Measurements from ENCODE around the gene MBP.

MBP gene

DNA sequence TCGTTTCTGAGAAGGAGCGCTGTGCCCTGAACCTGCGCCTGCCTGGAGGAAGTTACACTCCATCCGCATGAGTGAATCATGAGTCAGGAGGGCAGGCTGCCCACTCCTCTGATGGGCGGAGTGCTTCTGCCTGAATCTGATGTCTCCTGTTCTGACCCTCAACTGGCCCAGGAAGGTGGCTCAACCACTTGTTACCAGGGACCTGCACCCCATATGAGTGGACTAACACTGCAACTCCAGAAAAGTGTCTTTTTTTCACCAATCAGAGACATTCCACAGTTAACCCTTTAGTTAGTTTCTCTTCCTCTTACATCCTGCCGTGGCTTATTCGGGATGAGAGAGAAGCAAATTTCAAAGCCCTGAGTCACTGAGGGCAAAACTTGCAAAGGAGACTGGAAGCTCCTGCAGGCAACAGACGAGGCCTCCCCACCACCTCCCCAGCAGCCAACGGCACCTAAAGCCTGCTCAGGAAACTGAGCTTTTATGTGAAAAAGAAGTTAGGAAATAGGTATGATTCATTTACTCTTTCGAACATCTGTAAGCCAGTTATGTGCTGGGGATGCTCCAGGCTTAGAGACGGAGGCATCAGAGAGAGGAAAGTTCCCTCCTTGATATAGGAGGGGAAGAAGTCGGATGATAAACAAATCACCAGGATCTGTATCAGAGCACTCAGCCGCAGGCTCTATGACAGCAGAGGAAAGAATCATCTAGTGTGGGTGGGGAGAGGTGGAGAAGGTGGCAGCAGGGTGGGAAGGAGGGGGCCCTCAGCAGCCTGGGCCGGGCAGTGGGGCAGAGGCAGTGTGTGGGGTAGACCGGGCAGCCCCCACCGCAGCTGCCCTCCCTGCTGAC lies 30.9 kb downstream of the MBP start:
- peak in 1 of 4 experiments; percentile 56 for DNase-seq (ENCODE audit: low read depth in 4 of 4, low spot score in 1 of 4)

DNA sequence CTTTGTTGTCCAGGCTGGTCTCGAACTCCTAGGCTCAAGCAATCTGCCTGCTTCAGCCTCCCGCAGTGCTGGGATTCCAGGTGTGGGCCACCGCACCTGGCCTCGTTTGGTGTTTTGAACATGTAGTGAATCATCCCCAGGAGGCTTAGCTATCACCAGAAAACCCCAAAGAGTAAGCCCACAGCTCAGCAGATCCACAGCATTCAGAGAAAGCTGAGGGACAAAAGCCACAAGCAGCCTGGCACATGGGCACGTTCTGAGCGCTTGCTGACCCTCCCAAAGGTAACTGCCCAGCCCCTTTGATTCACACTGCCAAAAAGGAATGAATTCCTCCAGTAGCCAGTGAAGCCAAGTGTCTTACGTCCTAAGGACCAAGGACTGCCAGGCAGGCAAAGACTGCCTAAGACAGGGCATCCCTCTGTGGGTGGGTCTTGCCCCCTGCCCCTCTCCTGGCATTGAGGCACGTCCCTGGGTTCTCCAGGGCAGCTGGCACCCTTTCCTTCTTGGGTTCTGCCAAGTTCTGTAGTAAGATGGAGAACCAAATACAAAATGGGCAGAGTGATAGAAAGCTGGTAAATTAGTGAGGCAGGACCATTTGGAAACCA lies 31.7 kb downstream of the MBP start:
- DNase-seq (ENCODE audit: low read depth in 4 of 4, low spot score in 1 of 4) = no peak

DNA sequence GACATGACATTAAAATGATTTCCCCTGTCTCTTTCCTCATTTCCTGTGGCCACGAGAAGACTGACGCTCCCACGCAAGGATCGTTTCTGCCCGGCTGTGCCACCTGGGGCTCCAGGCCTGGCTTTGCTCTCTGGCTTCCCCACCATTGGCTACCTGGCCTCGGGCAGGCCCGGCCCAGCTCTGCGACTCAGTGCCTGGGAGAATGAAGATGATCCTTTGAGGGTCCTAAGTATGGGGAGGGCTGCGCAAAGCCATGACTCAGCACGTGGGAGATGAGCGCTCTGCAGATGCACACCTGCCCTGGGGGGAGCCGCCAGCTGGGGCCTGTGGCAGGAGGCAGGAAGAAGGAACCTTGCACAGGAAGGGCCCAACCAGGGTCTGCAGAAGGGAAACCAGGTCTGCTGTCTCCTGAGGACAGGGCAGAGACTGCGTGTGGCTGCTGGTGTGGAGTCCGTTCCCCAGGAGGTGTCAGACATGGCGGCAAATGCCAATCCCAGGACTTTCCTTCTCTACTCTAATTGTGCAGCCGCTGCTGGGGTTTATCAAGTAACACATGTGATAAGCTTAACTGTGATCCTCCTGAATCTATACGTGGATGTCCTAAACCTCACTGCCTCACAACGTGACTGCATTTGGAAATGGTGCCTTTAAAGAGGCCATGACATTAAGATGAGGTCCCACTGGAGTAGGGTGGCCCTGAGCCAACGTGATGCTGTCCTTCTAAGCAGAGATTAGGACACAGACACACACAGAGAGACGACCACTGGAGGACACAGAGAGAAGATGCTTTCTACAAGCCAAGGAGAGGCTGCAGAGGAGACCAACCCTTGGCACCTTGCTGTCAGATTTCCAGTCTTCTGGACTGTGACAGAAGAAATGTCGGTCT lies 32.9 kb downstream of the MBP start:
- DNase-seq (ENCODE audit: low read depth in 4 of 4, low spot score in 1 of 4) = no peak

GRCh38 chr18:77098538-77099174 lies 33.9 kb downstream of the MBP start:
- no peak for DNase-seq (ENCODE audit: low read depth in 4 of 4, low spot score in 1 of 4)

DNA sequence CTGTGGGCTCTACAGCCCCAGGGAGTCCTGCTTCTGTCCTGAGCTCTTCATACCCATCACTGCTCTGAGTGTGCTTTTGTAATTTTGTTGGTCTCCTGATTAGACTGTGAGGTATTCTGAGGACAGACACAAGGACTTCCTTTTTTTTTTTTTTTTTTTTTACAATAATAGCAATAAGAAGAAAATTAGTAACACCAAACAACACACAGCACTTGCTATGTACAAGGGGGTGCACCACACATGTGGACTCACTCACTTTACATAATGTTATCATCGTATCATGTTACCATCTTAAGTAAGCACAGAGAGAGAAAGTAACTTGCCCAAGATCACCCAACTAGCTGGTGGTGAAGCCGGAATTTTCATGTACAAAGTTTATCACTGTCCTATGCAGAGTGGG lies 34.6 kb downstream of the MBP start:
- no peak for DNase-seq (ENCODE audit: low read depth in 4 of 4, low spot score in 1 of 4)

DNA sequence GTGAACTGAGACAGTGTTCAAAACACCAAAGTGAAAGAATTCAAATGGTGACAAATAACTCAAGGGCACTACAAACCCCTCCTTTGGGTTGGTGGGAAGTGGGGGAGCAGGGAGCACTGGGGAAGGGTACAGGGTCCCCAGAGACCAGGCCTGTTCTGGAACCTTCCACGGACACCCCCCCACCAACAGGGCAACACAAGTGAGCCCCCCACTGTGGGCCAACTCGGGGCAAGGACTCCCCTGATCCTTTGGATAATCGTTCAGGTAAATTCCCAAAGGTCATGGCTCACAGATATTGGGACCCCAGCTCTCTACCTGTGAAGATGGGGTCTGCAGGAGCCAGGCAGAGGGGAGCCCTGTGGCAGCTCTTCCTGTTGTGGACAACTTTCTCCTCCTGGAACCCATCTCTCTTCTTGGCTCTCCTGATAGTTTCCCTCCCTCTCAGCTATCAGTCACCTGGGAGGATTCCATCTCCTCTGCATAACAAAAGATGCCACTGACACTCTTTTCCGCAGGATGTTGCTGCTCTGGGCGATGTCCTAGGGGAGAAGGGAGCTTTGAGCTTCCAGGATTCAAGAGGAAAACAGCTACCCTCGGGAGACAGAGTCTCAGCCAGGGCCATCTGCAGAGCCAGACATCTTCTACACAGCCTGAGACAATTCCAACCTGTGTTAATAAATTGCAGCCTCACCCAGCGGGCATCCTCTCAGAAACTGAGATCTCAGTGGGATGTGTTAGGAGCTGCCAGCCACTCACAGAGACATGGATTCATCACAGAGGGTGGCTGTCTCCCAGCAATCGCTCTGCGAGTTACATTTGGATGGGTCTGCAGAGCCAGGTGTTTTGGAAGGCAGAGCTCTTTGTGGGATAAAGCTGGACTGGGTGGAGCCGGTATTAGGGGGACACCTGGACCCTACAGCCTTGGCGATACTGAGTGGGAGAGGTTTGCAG lies 35.4 kb downstream of the MBP start:
- no peak for DNase-seq (ENCODE audit: low read depth in 4 of 4, low spot score in 1 of 4)

DNA sequence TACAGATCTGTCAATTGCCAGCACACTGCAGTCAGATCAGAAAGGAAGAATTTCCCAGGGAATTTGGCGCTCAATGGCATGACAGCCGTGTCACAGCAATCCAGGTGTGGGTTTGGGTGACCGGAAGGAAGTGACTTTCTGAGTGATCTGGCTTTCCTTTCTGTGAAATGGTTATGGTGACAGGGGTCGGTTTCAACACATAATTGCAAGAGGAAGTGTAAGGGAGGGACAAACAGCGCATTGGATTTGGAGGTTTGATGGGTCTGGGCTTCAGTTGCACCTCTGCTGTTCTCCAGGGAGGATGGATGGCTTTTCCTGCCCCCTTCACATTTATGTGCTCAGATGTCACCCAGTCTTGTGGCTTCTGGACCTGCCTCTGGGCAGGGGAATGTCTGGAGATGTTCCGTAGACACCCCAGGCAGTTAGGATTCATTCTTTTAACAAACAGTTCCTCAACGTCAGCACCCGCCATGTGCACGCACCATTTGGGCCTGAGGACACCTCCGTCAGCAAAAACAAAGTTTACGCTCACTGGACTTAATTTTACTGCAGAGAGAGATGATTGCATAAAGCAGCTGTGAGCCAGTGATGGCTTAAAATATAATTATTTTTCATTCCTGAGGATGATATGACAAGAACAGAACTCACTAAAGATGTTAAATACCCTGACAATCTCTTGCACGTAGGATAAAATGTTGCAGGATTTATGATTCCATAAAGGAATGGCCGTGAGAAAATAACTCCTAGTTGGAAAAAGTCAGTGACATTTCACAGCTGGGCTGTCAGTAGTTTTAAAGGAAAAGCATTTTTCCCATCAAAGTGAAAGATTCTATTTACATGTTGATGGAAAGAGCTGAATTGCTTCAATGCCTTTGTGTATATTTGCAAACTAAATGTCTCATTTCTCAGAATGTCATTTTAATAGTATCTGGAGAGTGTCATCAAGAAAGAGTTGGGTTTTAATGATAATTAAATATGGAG lies 36.9 kb downstream of the MBP start:
- DNase-seq (ENCODE audit: low read depth in 4 of 4, low spot score in 1 of 4) = no peak

DNA sequence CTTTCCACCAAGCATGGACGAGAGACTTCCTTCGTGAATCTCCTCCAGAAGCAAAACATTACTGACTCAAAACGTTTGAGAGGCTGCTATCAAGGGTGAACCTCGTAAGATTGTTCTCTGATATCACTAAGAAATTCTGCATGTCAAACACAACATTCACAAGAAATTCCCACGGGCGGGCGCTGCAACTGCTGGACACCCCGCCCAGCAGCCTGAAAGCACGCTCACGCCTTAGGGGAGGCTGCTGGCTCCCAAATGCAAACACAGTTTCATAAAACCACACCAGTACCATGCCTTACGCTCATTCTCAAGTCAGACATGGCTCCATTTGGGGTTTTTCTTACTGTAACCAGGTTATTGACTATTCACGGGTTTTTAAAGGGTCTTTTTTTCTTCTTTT lies 39.0 kb downstream of the MBP start:
- DNase-seq (ENCODE audit: low read depth in 4 of 4, low spot score in 1 of 4) = no peak

GRCh38 chr18:77093067-77093430 lies 39.5 kb downstream of the MBP start:
- no peak for DNase-seq (ENCODE audit: low read depth in 4 of 4, low spot score in 1 of 4)

- DNase-seq (ENCODE audit: low read depth in 4 of 4, low spot score in 1 of 4) = no peak
Observed at GRCh38 chr18:77092104-77093066, 40.2 kb downstream of the MBP start.

DNA sequence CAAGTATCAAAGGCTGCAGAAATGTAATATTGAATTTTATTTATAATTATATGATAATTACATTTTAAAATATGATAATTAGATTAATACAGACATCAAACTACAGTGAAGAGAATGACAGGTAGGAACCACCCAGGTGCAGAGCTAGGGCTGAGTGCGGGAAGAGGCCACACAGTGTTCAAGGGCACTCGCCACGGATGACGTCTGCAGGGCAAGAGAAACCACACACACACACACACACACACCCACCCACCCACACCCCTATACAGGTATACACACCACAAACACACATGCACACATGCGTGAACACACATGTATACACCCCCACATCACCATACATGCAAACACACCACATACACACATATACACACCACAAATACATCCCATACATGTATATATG lies 41.2 kb downstream of the MBP start:
- no peak for DNase-seq (ENCODE audit: low read depth in 4 of 4, low spot score in 1 of 4)

DNA sequence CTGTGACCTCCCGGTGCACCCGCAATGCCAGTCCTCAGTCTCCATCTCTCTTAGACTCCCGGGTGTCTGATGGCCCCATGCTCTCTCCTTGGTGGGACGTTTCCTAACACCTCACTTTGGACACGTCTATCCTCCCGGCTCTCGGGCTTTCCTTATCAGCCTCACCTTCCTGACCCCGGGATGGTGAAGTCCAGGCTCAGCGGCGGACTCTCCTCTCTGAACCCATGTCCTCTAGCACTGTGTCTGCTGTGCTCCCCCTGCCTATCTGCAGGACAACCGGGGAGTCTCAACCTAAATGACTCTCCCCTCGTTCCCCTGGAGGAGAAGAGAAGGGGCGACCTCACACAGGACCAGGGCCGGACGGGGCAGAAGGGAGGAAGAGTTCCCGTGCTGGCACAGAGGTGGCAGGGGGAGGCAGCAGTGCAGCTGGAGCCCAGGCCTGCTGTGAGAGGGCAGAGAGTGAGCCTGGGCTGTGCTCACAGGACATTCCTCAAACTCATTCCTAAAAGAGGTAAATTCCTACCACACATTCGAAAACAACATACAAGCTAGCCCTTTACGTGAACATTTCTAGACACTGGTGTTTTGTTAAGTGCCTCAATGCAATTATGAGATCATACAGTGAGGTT lies 41.9 kb downstream of the MBP start:
- DNase-seq (ENCODE audit: low read depth in 4 of 4, low spot score in 1 of 4) = no peak

DNA sequence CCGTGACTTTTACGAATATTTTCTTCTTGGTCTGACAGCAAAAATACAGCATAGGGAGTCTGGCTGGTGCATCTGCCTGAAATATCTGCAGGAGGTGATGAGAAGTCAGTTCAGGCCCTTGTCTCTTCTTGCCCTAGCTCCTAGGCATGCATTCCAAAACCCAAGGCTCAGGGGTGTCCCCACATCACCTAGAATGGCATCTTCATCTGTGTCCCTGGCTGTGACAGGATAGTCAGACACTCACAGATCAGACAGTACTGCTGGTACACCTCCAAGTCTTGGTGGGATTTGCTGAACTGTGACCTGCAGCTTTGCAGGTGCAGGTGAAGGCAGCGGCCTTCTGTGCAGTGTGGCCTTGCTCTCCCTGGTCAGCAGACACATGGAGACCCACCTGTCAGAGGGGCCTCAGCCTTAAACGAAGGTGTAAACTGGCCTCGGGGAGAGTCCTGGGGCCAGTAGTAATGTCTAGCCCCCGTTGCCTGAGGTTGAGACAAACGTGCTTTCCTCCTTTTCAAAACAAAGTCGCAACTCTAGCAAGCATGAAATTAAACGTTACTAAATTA lies 42.8 kb downstream of the MBP start:
- DNase-seq (ENCODE audit: low read depth in 4 of 4, low spot score in 1 of 4) = no peak

DNA sequence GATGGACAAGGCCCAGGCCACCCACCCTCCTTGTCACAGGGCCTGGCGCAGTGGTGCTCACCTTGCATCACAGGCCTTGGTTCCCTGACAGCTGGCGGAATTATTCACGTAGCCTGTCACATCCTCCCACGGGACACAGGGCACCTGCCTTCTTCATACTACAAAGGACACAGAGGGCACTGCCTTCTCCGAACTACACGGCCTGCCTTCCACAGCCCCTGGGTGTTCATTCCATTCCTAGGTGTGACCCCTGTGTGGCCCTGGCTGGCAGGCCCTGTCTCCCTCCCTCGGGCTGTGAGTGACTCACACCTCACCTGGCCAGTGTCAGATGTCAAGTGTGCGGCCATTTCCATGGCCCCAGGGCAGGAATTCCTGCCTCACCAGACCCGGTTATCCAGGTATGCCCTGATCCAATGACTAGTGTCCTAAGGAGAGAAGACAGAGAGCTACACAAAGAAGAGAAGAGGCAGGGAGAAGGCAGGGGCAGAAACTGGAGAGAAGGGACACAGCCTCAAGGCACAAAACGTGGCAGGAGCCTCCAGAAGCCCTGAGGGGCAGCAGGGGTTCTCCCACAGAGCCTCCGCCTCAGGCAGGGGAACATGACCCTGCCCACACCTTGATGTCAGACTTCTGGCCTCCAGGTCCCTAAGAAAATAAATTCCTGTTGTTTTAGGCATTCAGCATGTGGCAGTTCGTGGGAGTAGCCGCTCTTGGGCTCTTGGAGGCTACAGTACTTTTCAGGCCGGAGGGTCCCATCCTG lies 43.4 kb downstream of the MBP start:
- DNase-seq (ENCODE audit: low read depth in 4 of 4, low spot score in 1 of 4) = no peak

DNA sequence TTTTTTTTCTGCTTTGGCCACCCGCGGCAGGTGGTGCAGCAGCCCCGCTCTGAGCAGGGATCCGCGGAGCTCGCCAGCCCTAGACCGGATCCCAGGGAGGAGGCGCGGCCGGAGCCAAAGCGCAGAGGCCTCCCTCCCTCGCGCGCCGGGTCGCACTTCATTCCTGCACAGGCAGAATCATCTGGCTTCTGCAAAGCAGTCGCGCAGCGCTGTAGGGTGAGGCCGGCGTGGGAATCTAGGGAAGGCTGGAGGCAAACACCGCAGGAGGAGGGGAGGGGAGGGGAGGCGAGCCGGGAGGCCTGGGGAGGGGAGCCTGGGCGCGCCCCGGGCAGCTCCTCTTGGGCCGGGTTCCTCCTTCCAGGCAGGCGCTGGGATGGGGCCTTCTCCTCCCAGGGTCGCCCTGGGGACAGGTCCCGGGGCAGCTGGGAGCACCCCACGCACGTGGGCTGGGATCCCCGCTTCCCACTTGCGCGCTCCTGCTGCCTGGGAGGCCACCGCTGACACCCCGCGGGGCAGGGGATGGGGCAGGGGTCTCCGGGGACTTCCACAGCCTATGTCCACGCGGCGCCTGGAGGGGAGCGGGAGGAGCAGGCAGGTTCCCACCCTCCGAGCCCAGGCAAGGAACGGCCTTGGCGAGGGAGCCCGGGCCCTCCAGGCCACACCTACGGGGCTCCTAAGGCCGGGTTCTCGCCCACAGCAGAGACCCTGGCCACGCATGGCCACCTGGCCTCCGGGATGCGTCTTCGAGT lies 45.0 kb downstream of the MBP start:
- DNase-seq (ENCODE audit: low read depth in 4 of 4, low spot score in 1 of 4) = no peak
